HFF-Myc (cell line): ENCODE results near the gene DNAJC10.

Source experiments
- DNase-seq: peaks from one replicate; pipeline ENCODE4 v3.0.0-alpha.2; 2011; ENCODE audit warnings: low read depth; ENCODE audit errors: extremely low read depth
- H3K4me3 ChIP-seq: replicated peaks from 2 replicates; pipeline ENCODE4 v1.5.1; 2011; ENCODE audit warnings: low read depth, mild to moderate bottlenecking, control low read depth, low read length
- CTCF ChIP-seq: IDR thresholded peaks from 2 replicates; pipeline ENCODE4 v1.5.1; 2012; ENCODE audit warnings: mild to moderate bottlenecking, low read depth, low read length, control low read depth; ENCODE audit errors: missing control alignments

Gene DNAJC10

GRCh38 chr2:182831101-182831500 lies 115.0 kb downstream of the DNAJC10 start:
- H3K4me3 ChIP-seq, result no peak overlapping the region
- no peak for TF ChIP-seq CTCF
- DNase-seq, result peak; percentile 40

- TF ChIP-seq CTCF, result no peak
- DNase-seq, result no peak
- H3K4me3 ChIP-seq, result no peak overlapping the region
Measured at GRCh38 chr2:182831921-182832320, 115.9 kb downstream of the DNAJC10 start.

GRCh38 chr2:182833084-182833854 lies 117.2 kb downstream of the DNAJC10 start:
- DNase-seq, result no peak
- TF ChIP-seq CTCF, result no peak
- no peak overlapping the region for H3K4me3 ChIP-seq

- DNase-seq, result no peak
- TF ChIP-seq CTCF, result no peak
- no peak overlapping the region for H3K4me3 ChIP-seq
Measured at GRCh38 chr2:182834293-182834692, 118.2 kb downstream of the DNAJC10 start.

- TF ChIP-seq CTCF, result no peak
- no peak overlapping the region for H3K4me3 ChIP-seq
- DNase-seq, result no peak
Measured at GRCh38 chr2:182836451-182836850, 120.4 kb downstream of the DNAJC10 start.
